IMR-90 (cell line): Measurements from ENCODE around the gene SPRR2G. TPM values are rescaled to one million over a fixed set of nuclear protein-coding genes. Genes with fewer than 3 reads are reported as not detected.
"Not testable (repeated sequence)": the region's sequence is repeated elsewhere in the genome, so short reads cannot be mapped to it uniquely, and the experiment has no call there.

Source experiments
- ATAC-seq: fragments of 200-7000 bp; cut with Tn5 transposase; 2 replicates; pipeline ENCODE4 v1.9.1; 2020; ENCODE audit warnings: low read depth, mild to moderate bottlenecking, moderate library complexity
- BruUV-seq: library from RNA; stranded (reverse); fragments of 400-500 nt; replicated peaks from 2 replicates; lab custom pipeline; 2021; lab: Mats Ljungman, UMichigan
- CTCF ChIA-PET: fragments of 300-600 bp; formaldehyde crosslinking; extraction: SDS; loops from one replicate; lab custom pipeline; 2021; ENCODE audit warnings: antibody characterized with exemption; lab: Yijun Ruan, JAX
- POLR2A ChIA-PET: fragments of 300-600 bp; sonication (Branson Sonifier 250); formaldehyde crosslinking; loops from one replicate; lab custom pipeline; 2022; ENCODE audit warnings: antibody characterized with exemption; ENCODE audit not compliant: unreplicated experiment; lab: Charles Lee
- DNase-seq: peaks from one replicate; pipeline ENCODE4 v3.0.0; 2013
- H2AFZ ChIP-seq: replicated peaks from 2 replicates; pipeline ENCODE3; 2013; ENCODE audit warnings: low read length, mild to moderate bottlenecking; ENCODE audit not compliant: poor library complexity
- H2AK5ac ChIP-seq: 2 replicates; pipeline ENCODE4 v1.6.1; 2013; ENCODE audit warnings: low read depth, low read length, inconsistent platforms
- H2AK9ac ChIP-seq: replicated peaks from 2 replicates; pipeline ENCODE3; 2013; ENCODE audit warnings: mild to moderate bottlenecking, low read depth, low read length, moderate library complexity; ENCODE audit not compliant: poor library complexity
- H2BK120ac ChIP-seq: 2 replicates; pipeline ENCODE4 v1.6.1; 2013; ENCODE audit warnings: low read depth, low read length, inconsistent platforms
- H2BK15ac ChIP-seq: 3 replicates; pipeline ENCODE4 v1.6.1; 2013; ENCODE audit warnings: low read depth, low read length, inconsistent platforms
- H2BK20ac ChIP-seq: 2 replicates; pipeline ENCODE4 v1.6.1; 2013; ENCODE audit warnings: low read depth, mild to moderate bottlenecking, inconsistent platforms, low read length, moderate library complexity
- H2BK5ac ChIP-seq: 2 replicates; pipeline ENCODE4 v1.6.1; 2013; ENCODE audit warnings: mild to moderate bottlenecking, low read depth, low read length, inconsistent platforms; ENCODE audit not compliant: poor library complexity, severe bottlenecking
- H3K14ac ChIP-seq: replicated peaks from 2 replicates; pipeline ENCODE4 v1.6.1; 2013; ENCODE audit warnings: low read depth, low read length, inconsistent platforms
- H3K18ac ChIP-seq: 2 replicates; pipeline ENCODE4 v1.6.1; 2013; ENCODE audit warnings: low read depth, low read length, control low read depth
- H3K23ac ChIP-seq: 2 replicates; pipeline ENCODE4 v1.6.1; 2013; ENCODE audit warnings: low read depth, low read length, inconsistent platforms
- H3K27ac ChIP-seq: 2 replicates; pipeline ENCODE4 v1.5.1; 2013; ENCODE audit warnings: mild to moderate bottlenecking, control low read depth, low read length; ENCODE audit not compliant: insufficient read depth
- H3K27me3 ChIP-seq: 2 replicates; pipeline ENCODE4 v1.6.1; 2013; ENCODE audit warnings: low read length; ENCODE audit not compliant: control insufficient read depth, insufficient read depth
- H3K36me3 ChIP-seq: 2 replicates; pipeline ENCODE4 v1.6.1; 2013; ENCODE audit warnings: low read length, mixed read lengths; ENCODE audit not compliant: control insufficient read depth, insufficient read depth
- H3K4ac ChIP-seq: 2 replicates; pipeline ENCODE4 v1.6.1; 2013; ENCODE audit warnings: low read depth, low read length, inconsistent platforms
- H3K4me1 ChIP-seq: 2 replicates; pipeline ENCODE4 v1.6.1; 2013; ENCODE audit warnings: low read length, mixed read lengths; ENCODE audit not compliant: control insufficient read depth, insufficient read depth
- H3K4me2 ChIP-seq: 2 replicates; pipeline ENCODE4 v1.6.1; 2013; ENCODE audit warnings: low read depth, mild to moderate bottlenecking, control low read depth, low read length, moderate library complexity
- H3K4me3 ChIP-seq: 2 replicates; pipeline ENCODE4 v1.5.1; 2013; ENCODE audit warnings: low read depth, mild to moderate bottlenecking, control low read depth, low read length, moderate library complexity; ENCODE audit not compliant: insufficient read depth
- H3K56ac ChIP-seq: 2 replicates; pipeline ENCODE4 v1.6.1; 2013; ENCODE audit warnings: low read length, inconsistent platforms; ENCODE audit not compliant: insufficient read depth; ENCODE audit errors: extremely low read depth
- H3K79me1 ChIP-seq, 2 experiments: 2 replicates each; pipeline ENCODE4 v1.6.1; 2013; ENCODE audit warnings: low read length in 2 of 2, inconsistent platforms in 1 of 2, low read depth in 1 of 2
- H3K9ac ChIP-seq: 2 replicates; pipeline ENCODE4 v1.6.1; 2013; ENCODE audit warnings: low read depth, low read length, control low read depth
- H3K9me1 ChIP-seq: 2 replicates; pipeline ENCODE4 v1.6.1; 2013; ENCODE audit warnings: low read length, inconsistent platforms; ENCODE audit not compliant: insufficient read depth
- H3K9me3 ChIP-seq: 2 replicates; pipeline ENCODE4 v1.6.1; 2013; ENCODE audit warnings: low read length; ENCODE audit not compliant: control insufficient read depth, insufficient read depth
- H4K20me1 ChIP-seq: 2 replicates; pipeline ENCODE4 v1.6.1; 2013; ENCODE audit warnings: low read length, inconsistent platforms; ENCODE audit not compliant: insufficient read depth
- H4K5ac ChIP-seq: 2 replicates; pipeline ENCODE4 v1.6.1; 2013; ENCODE audit warnings: mild to moderate bottlenecking, low read depth, low read length, control low read depth
- H4K8ac ChIP-seq, 2 experiments: 2 replicates each; pipeline ENCODE4 v1.6.1; 2013; ENCODE audit warnings: low read depth in 2 of 2, low read length in 2 of 2, control low read depth in 1 of 2, inconsistent platforms in 1 of 2
- H4K91ac ChIP-seq: 2 replicates; pipeline ENCODE4 v1.6.1; 2013; ENCODE audit warnings: low read depth, low read length, inconsistent platforms; ENCODE audit not compliant: insufficient read depth
- WGBS, 2 experiments: methylation state at CpG; one replicate each; pipeline versions ENCODE4 v1.1.5 to v1.1.7; 2013; ENCODE audit warnings: missing lambda C conversion rate in 2 of 2; ENCODE audit not compliant: insufficient read length in 1 of 2; ENCODE audit errors: extremely low coverage in 2 of 2; 5-methylcytosine and 5-hydroxymethylcytosine counted together
- dilution Hi-C: fragments of 300-500 bp; cut with HindIII; formaldehyde crosslinking; loops from one replicate; pipeline ENCODE4 v1.14.3; 2018; ENCODE audit warnings: low sequenced_read_pairs; ENCODE audit not compliant: unreplicated experiment
- in situ Hi-C: fragments of 300-500 bp; cut with MboI; formaldehyde crosslinking; loops from 3 replicates; pipeline ENCODE4 v1.14.3; 2019; ENCODE audit warnings: low sequenced_read_pairs, inconsistent platforms, mixed read lengths
- intact Hi-C: fragments of 100-400 bp; cut with micrococcal nuclease; formaldehyde crosslinking; loops from 2 replicates; pipeline ENCODE4 v1.10.0; 2022
- polyA plus RNA-seq, 3 experiments: library from polyadenylated mRNA; depleted of rRNA; stranded (reverse); fragments of >200 nt; gene quantifications; 2 replicates each; pipeline ENCODE4 v1.2.3, GENCODE V29; 2012; ENCODE audit warnings: low replicate concordance in 1 of 3
- total RNA-seq: library from RNA; depleted of rRNA; stranded (reverse); fragments of >200 nt; gene quantifications from 2 replicates; pipeline ENCODE4 v1.2.3, GENCODE V29; 2012

The SPRR2G gene
- total and polyA plus RNA-seq, 2 of the 4 experiments (the other 2 are of a cell fraction): not detected

DNA sequence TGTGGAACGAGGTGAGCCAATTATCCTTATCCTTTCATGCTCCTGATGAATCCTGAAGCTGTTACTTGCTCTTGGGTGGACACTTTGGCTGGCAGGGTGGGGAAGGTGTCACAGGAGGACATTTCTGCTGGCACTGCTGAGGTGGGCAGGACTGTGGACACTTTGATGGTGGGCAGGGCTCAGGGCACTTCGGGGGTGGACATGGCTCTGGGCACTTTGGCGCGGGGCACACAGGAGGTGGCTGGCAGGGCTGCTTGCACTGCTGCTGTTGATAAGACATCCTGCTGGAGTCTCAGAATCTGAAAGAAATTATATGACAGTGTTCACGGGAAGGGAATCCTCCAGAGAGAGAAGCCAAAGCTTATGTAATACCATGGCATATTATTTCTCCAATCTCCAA is 38.2 kb downstream of the SPRR2G start:
- H2AK5ac ChIP-seq, intact Hi-C loops, H3K9me3 ChIP-seq, H3K18ac ChIP-seq, in situ Hi-C loops, H2BK120ac ChIP-seq, H4K5ac ChIP-seq, H2BK15ac ChIP-seq, H2BK5ac ChIP-seq, H3K4me1 ChIP-seq, H3K9me1 ChIP-seq, dilution Hi-C loops, H4K20me1 ChIP-seq, H3K27me3 ChIP-seq, DNase-seq, H3K4me2 ChIP-seq, H3K9ac ChIP-seq, H3K79me1 ChIP-seq, H4K91ac ChIP-seq, CTCF ChIA-PET, H2AK9ac ChIP-seq, H3K27ac ChIP-seq, H4K8ac ChIP-seq, H3K36me3 ChIP-seq, H3K23ac ChIP-seq, H3K4me3 ChIP-seq, H2BK20ac ChIP-seq, H3K56ac ChIP-seq, POLR2A ChIA-PET, H3K4ac ChIP-seq, H2AFZ ChIP-seq, BruUV-seq, H3K14ac ChIP-seq, ATAC-seq: not testable (repeated sequence)
- no CpG with 5 or more reads among the region's 5 CpGs for WGBS, 2 experiments
